Smooth muscle cell (in vitro differentiated cells): ENCODE measurements around the gene ARVCF. TPM values are rescaled to one million over a fixed set of nuclear protein-coding genes. Genes with fewer than 3 reads are reported as not detected.

Source experiments
- DNase-seq: peaks from one replicate; lab custom pipeline; 2025; ENCODE audit not compliant: unreplicated experiment; lab: John Stamatoyannopoulos, UW
- H2AFZ ChIP-seq: fragments of 200-600 bp; sonication (generic); 2 replicates; pipeline ENCODE4 v1.6.0; 2016; ENCODE audit warnings: antibody characterized with exemption, low read depth, mild to moderate bottlenecking
- H3F3A ChIP-seq: fragments of 200-600 bp; sonication (generic); 2 replicates; pipeline ENCODE4 v1.6.0; 2017; ENCODE audit warnings: antibody characterized with exemption, low read depth
- H3K27ac ChIP-seq: fragments of 200-600 bp; sonication (generic); 2 replicates; pipeline ENCODE4 v1.5.1; 2016; ENCODE audit warnings: low read depth, mild to moderate bottlenecking
- H3K27me3 ChIP-seq: fragments of 200-600 bp; sonication (generic); 2 replicates; pipeline ENCODE4 v1.6.1; 2016; ENCODE audit warnings: low read depth, mild to moderate bottlenecking
- H3K36me3 ChIP-seq: fragments of 200-600 bp; sonication (generic); 2 replicates; pipeline ENCODE4 v1.5.1; 2016; ENCODE audit warnings: low read depth
- H3K4me1 ChIP-seq: fragments of 200-600 bp; sonication (generic); 2 replicates; pipeline ENCODE4 v1.5.1; 2016; ENCODE audit warnings: low read depth
- H3K4me2 ChIP-seq: fragments of 200-600 bp; sonication (generic); 2 replicates; pipeline ENCODE4 v1.6.0; 2016; ENCODE audit warnings: mild to moderate bottlenecking
- H3K4me3 ChIP-seq: fragments of 200-600 bp; sonication (generic); 2 replicates; pipeline ENCODE4 v1.5.1; 2016; ENCODE audit warnings: mild to moderate bottlenecking
- H3K79me2 ChIP-seq: fragments of 200-600 bp; sonication (generic); 2 replicates; pipeline ENCODE4 v1.6.0; 2016; ENCODE audit warnings: low read depth, mild to moderate bottlenecking
- H3K9ac ChIP-seq: fragments of 200-600 bp; sonication (generic); 2 replicates; pipeline ENCODE4 v1.6.0; 2016; ENCODE audit warnings: low read depth
- H3K9me3 ChIP-seq: fragments of 200-600 bp; sonication (generic); replicated peaks from 2 replicates; pipeline ENCODE4 v1.5.1; 2016; ENCODE audit warnings: low read depth
- H4K20me1 ChIP-seq: fragments of 200-600 bp; sonication (generic); 2 replicates; pipeline ENCODE4 v1.6.0; 2016; ENCODE audit warnings: low read depth
- CTCF ChIP-seq: fragments of 200-600 bp; sonication (generic); IDR thresholded peaks from 2 replicates; pipeline ENCODE4 v1.5.1; 2017; ENCODE audit warnings: borderline replicate concordance, mild to moderate bottlenecking, antibody characterized with exemption; ENCODE audit not compliant: insufficient read depth, poor library complexity, severe bottlenecking
- WGBS: methylation state at CpG from one replicate; pipeline ENCODE4 v1.1.7; 2016; ENCODE audit warnings: low lambda C conversion rate; 5-methylcytosine and 5-hydroxymethylcytosine counted together
- polyA plus RNA-seq: library from polyadenylated mRNA; unstranded; fragments of >200 nt; fragmentation: Nextera tagmentation; extraction: Ambion mirVana; gene quantifications from 2 replicates; pipeline ENCODE4 v1.2.1, GENCODE V29; 2016
- total RNA-seq: library from RNA; depleted of rRNA; stranded (reverse); fragments of >200 nt; gene quantifications from 2 replicates; pipeline ENCODE4 v1.2.3, GENCODE V29; 2014

The ARVCF gene
- total and polyA plus RNA-seq, 2 experiments from 2014 or later, result 5.4 to 10.6 TPM

- peaks cover 5% of the 10 kb centered on the region for H3F3A ChIP-seq
- no peaks in the 10 kb centered on the region for H4K20me1 ChIP-seq
- H3K27me3 ChIP-seq, result no peaks in the 10 kb centered on the region
- no peaks in the 10 kb centered on the region for H3K79me2 ChIP-seq
- H3K4me3 ChIP-seq, result no peak overlapping the region
- TF ChIP-seq CTCF, result no peak
- H3K36me3 ChIP-seq, result no peaks in the 10 kb centered on the region
- H3K4me1 ChIP-seq, result peaks cover 33% of the 10 kb centered on the region
- WGBS, result 62% methylated on average over 14 of the region's 16 CpGs
- H3K9ac ChIP-seq, result no peak overlapping the region
- no peak overlapping the region for H3K4me2 ChIP-seq
- DNase-seq, result no peak
- no peak overlapping the region for H2AFZ ChIP-seq
- peaks cover 4% of the 10 kb centered on the region for H3K9me3 ChIP-seq
- H3K27ac ChIP-seq, result no peak overlapping the region
Observed at GRCh38 chr22:19998232-19998951, 18.2 kb downstream of the ARVCF start.

DNA sequence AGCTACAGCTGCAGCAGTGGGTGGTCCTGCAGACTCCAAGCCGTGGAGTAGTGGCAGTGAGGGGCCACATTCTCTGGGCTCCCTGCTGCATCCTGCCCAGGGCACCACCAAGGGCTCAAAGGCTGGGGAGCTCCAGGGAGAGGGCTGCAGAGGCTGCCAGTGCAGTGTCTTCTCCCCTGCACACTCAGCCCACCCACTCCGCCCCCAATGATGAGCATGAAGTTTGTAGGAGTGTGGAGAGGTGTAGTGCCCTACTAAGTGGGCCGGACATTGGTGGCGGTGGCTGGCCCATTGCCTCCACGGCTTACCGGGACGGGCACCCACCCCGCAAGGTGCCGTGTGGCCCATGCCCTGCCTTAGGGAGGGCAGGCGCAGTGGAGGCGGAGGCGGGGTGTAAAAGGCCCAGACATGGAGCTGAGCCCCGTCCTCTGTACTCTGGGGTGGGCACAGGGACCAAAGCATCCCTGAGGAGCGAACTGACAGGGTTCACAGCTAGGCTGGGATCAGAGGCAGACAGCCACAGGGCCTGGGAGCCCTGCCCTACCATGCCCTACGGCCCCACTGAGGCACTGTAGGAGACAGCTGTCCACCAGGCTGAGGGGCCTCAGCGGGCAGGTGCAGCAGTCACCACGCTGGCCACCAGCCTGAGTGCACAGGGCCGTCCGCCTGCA, 18.9 kb downstream of the ARVCF start:
- H3K4me2 ChIP-seq, result no peak overlapping the region
- 89% methylated on average over 19 of the region's 19 CpGs for WGBS
- DNase-seq, result no peak
- H3K27me3 ChIP-seq, result no peaks in the 10 kb centered on the region
- H3F3A ChIP-seq, result no peaks in the 10 kb centered on the region
- no peak overlapping the region for H3K4me3 ChIP-seq
- no peak for TF ChIP-seq CTCF
- H3K4me1 ChIP-seq, result peaks cover 33% of the 10 kb centered on the region
- no peaks in the 10 kb centered on the region for H3K36me3 ChIP-seq
- no peaks in the 10 kb centered on the region for H4K20me1 ChIP-seq
- no peaks in the 10 kb centered on the region for H3K79me2 ChIP-seq
- no peaks in the 10 kb centered on the region for H3K9me3 ChIP-seq
- no peak overlapping the region for H3K27ac ChIP-seq
- no peak overlapping the region for H3K9ac ChIP-seq
- H2AFZ ChIP-seq, result no peak overlapping the region

GRCh38 chr22:19996694-19997384, 19.8 kb downstream of the ARVCF start:
- Histone ChIP-seq H3K4me2 (no peak overlapping the region), H3F3A (no peaks in the 10 kb centered on the region), H3K4me3 (no peak overlapping the region), H3K27ac (no peak overlapping the region), H3K27me3 (no peaks in the 10 kb centered on the region), H3K79me2 (no peaks in the 10 kb centered on the region), H3K36me3 (no peaks in the 10 kb centered on the region), H3K4me1 (peaks cover 33% of the 10 kb centered on the region), H3K9ac (no peak overlapping the region), H3K9me3 (no peaks in the 10 kb centered on the region), H2AFZ (no peak overlapping the region), H4K20me1 (no peaks in the 10 kb centered on the region)
- TF ChIP-seq CTCF, result no peak
- 92% methylated on average over 11 of the region's 12 CpGs for WGBS
- DNase-seq, result no peak
